H9 (cell line): ENCODE measurements around the gene SYNRG. TPM values are rescaled to one million over a fixed set of nuclear protein-coding genes. Genes with fewer than 3 reads are reported as not detected.

ENCODE experiments used
- DNase-seq: peaks from one replicate; pipeline ENCODE4 v3.0.0-alpha.2; 2017
- H2AFZ ChIP-seq: one replicate; pipeline ENCODE4 v1.6.1; 2013; ENCODE audit warnings: mild to moderate bottlenecking, low read length, control low read depth, moderate library complexity
- H2AK5ac ChIP-seq: 2 replicates; pipeline ENCODE4 v1.6.1; 2013; ENCODE audit warnings: low read length, control low read depth, mixed read lengths; ENCODE audit not compliant: insufficient read length
- H2BK120ac ChIP-seq: one replicate; pipeline ENCODE4 v1.6.1; 2013; ENCODE audit warnings: low read depth, mild to moderate bottlenecking, low read length, control low read depth, inconsistent platforms; ENCODE audit not compliant: poor library complexity, severe bottlenecking
- H2BK12ac ChIP-seq: 2 replicates; pipeline ENCODE4 v1.6.1; 2013; ENCODE audit warnings: low read length, control low read depth, mixed read lengths, low read depth; ENCODE audit not compliant: insufficient read length
- H2BK15ac ChIP-seq: 2 replicates; pipeline ENCODE4 v1.6.1; 2013; ENCODE audit warnings: low read depth, low read length, control low read depth
- H2BK20ac ChIP-seq: one replicate; pipeline ENCODE4 v1.6.1; 2013; ENCODE audit warnings: low read depth, mild to moderate bottlenecking, low read length, control low read depth, inconsistent platforms; ENCODE audit not compliant: poor library complexity, severe bottlenecking
- H2BK5ac ChIP-seq: 2 replicates; pipeline ENCODE4 v1.6.1; 2013; ENCODE audit warnings: low read length, control low read depth, mixed read lengths; ENCODE audit not compliant: insufficient read length
- H3K14ac ChIP-seq: 2 replicates; pipeline ENCODE4 v1.6.1; 2013; ENCODE audit warnings: low read length, control low read depth; ENCODE audit not compliant: insufficient read depth
- H3K18ac ChIP-seq: 2 replicates; pipeline ENCODE4 v1.6.1; 2013; ENCODE audit warnings: low read depth, mild to moderate bottlenecking, mixed read lengths, low read length, control low read depth; ENCODE audit not compliant: insufficient read length
- H3K23ac ChIP-seq: 2 replicates; pipeline ENCODE4 v1.6.1; 2013; ENCODE audit warnings: low read length, control low read depth, mixed read lengths, low read depth; ENCODE audit not compliant: insufficient read length
- H3K23me2 ChIP-seq: 2 replicates; pipeline ENCODE4 v1.6.1; 2013; ENCODE audit warnings: low read depth, mild to moderate bottlenecking, mixed read lengths, low read length, control low read depth; ENCODE audit not compliant: insufficient read length, poor library complexity, severe bottlenecking
- H3K27ac ChIP-seq: 2 replicates; pipeline ENCODE4 v1.5.1; 2013; ENCODE audit warnings: low read length, control low read depth, mixed read lengths, low read depth; ENCODE audit not compliant: insufficient read length
- H3K27me3 ChIP-seq: 2 replicates; pipeline ENCODE4 v1.6.1; 2013; ENCODE audit warnings: low read length, control low read depth, inconsistent platforms; ENCODE audit not compliant: insufficient read depth
- H3K4ac ChIP-seq: 2 replicates; pipeline ENCODE4 v1.6.1; 2013; ENCODE audit warnings: low read depth, mild to moderate bottlenecking, control low read depth, inconsistent platforms, low read length, moderate library complexity
- H3K4me1 ChIP-seq: 2 replicates; pipeline ENCODE4 v1.6.1; 2013; ENCODE audit warnings: low read length, control low read depth, inconsistent platforms; ENCODE audit not compliant: insufficient read depth
- H3K4me2 ChIP-seq: 2 replicates; pipeline ENCODE4 v1.6.1; 2013; ENCODE audit warnings: low read length, control low read depth, mixed read lengths; ENCODE audit not compliant: insufficient read length, insufficient read depth
- H3K56ac ChIP-seq: 2 replicates; pipeline ENCODE4 v1.6.1; 2013; ENCODE audit warnings: low read depth, mild to moderate bottlenecking, mixed read lengths, low read length, control low read depth; ENCODE audit not compliant: insufficient read length
- H3K79me1 ChIP-seq: 2 replicates; pipeline ENCODE4 v1.6.1; 2013; ENCODE audit warnings: low read depth, mild to moderate bottlenecking, moderate library complexity, low read length, control low read depth, inconsistent platforms; ENCODE audit not compliant: insufficient read depth, poor library complexity, severe bottlenecking
- H3K79me2 ChIP-seq: 2 replicates; pipeline ENCODE4 v1.6.1; 2013; ENCODE audit warnings: low read length, control low read depth, inconsistent platforms; ENCODE audit not compliant: insufficient read depth
- H3K9ac ChIP-seq: 2 replicates; pipeline ENCODE4 v1.6.1; 2013; ENCODE audit warnings: low read length, control low read depth, mixed read lengths; ENCODE audit not compliant: insufficient read length; ENCODE audit errors: extremely low read depth
- H3K9me3 ChIP-seq: one replicate; pipeline ENCODE4 v1.6.1; 2013; ENCODE audit warnings: low read depth, low read length, inconsistent platforms; ENCODE audit not compliant: control insufficient read depth
- H3T11ph ChIP-seq: one replicate; pipeline ENCODE4 v1.6.1; 2013; ENCODE audit warnings: mild to moderate bottlenecking, low read length, control low read depth, inconsistent platforms
- H4K20me1 ChIP-seq: one replicate; pipeline ENCODE4 v1.6.1; 2013; ENCODE audit not compliant: control insufficient read depth, insufficient read length, insufficient read depth
- H4K5ac ChIP-seq: 2 replicates; pipeline ENCODE4 v1.6.1; 2013; ENCODE audit warnings: low read depth, mild to moderate bottlenecking, mixed read lengths, low read length, control low read depth; ENCODE audit not compliant: insufficient read length
- H4K8ac ChIP-seq: replicated peaks from 2 replicates; pipeline ENCODE4 v1.6.1; 2013; ENCODE audit warnings: low read length, control low read depth, mixed read lengths, low read depth; ENCODE audit not compliant: insufficient read length
- H4K91ac ChIP-seq: 2 replicates; pipeline ENCODE4 v1.6.1; 2013; ENCODE audit warnings: low read depth, mild to moderate bottlenecking, moderate library complexity, mixed read lengths, low read length, control low read depth; ENCODE audit not compliant: insufficient read length
- H3K27ac Mint-ChIP-seq, 3 experiments: 2 replicates in 2 of 3; 3 replicates in 1 of 3; pipeline ENCODE4 v1.8.0; 2020 to 2021; ENCODE audit warnings: mixed read lengths in 3 of 3, mild to moderate bottlenecking in 1 of 3, moderate library complexity in 1 of 3
- H3K27me3 Mint-ChIP-seq: 2 replicates; pipeline ENCODE4 v1.8.0; 2021; ENCODE audit warnings: low read depth, mild to moderate bottlenecking, moderate library complexity, mixed read lengths
- H3K36me3 Mint-ChIP-seq, 3 experiments: 2 replicates in 2 of 3; 3 replicates in 1 of 3; pipeline ENCODE4 v1.8.0; 2020 to 2021; ENCODE audit warnings: low read depth in 3 of 3, mixed read lengths in 3 of 3; ENCODE audit not compliant: insufficient read depth in 1 of 3
- H3K4me1 Mint-ChIP-seq, 2 experiments: 2 replicates each; pipeline ENCODE4 v1.8.0; 2020; ENCODE audit warnings: mixed read lengths in 2 of 2
- H3K4me3 Mint-ChIP-seq, 2 experiments: 2 replicates in 1 of 2; 3 replicates in 1 of 2; pipeline ENCODE4 v1.8.0; 2020 to 2021; ENCODE audit warnings: mild to moderate bottlenecking in 2 of 2, mixed read lengths in 2 of 2, moderate library complexity in 1 of 2
- H3K9me3 Mint-ChIP-seq, 2 experiments: 2 replicates in 1 of 2; 3 replicates in 1 of 2; pipeline ENCODE4 v1.8.0; 2020; ENCODE audit warnings: mild to moderate bottlenecking in 2 of 2, mixed read lengths in 2 of 2, moderate library complexity in 1 of 2
- CTCF ChIP-seq: fragments of 200-600 bp; sonication (generic); conservative IDR thresholded peaks from 3 replicates; pipeline ENCODE4 v1.8.0; 2021; ENCODE audit warnings: antibody characterized with exemption, mild to moderate bottlenecking
- WGBS: extraction: QIAGEN DNeasy Blood & Tissue Kit; methylation state at CpG from one replicate; pipeline ENCODE4 v1.1.7; 2013; ENCODE audit warnings: missing lambda C conversion rate, low lambda C conversion rate, mixed read lengths; ENCODE audit not compliant: insufficient read length; ENCODE audit errors: extremely low coverage; 5-methylcytosine and 5-hydroxymethylcytosine counted together
- total RNA-seq: library from RNA; stranded (reverse); gene quantifications from 2 replicates; pipeline ENCODE4 v1.2.1, GENCODE V29; 2021

The SYNRG gene
- total RNA-seq, 1 experiment from 2014 or later, result 30.5 TPM

- no peak overlapping the region for H3K18ac ChIP-seq
- TF ChIP-seq CTCF, result no peak
- Mint-ChIP-seq H3K4me3 (no peak overlapping the region), H3K27me3 (no peaks in the 10 kb centered on the region), H3K4me1 (peaks cover 0 to 4% of the 10 kb centered on the region in 2 experiments; a peak in 2 of 4 replicates), H3K36me3 (peaks cover 2 to 49% (median 29%) of the 10 kb centered on the region in 3 experiments; a peak in 5 of 7 replicates), H3K27ac (no peak overlapping the region), H3K9me3 (no peaks in the 10 kb centered on the region)
- no peak overlapping the region for H2BK5ac ChIP-seq
- H3K4me1 ChIP-seq, result no peaks in the 10 kb centered on the region
- H4K91ac ChIP-seq, result no peak overlapping the region
- no peak overlapping the region for H3K23ac ChIP-seq
- no peak overlapping the region for H3K4ac ChIP-seq
- H3K79me1 ChIP-seq, result no peaks in the 10 kb centered on the region
- no peak overlapping the region for H2BK120ac ChIP-seq
- no peak overlapping the region for H2BK15ac ChIP-seq
- no peaks in the 10 kb centered on the region for H3K27me3 ChIP-seq
- no peak overlapping the region for H3K27ac ChIP-seq
- no peak overlapping the region for H3T11ph ChIP-seq
- H4K5ac ChIP-seq, result no peak overlapping the region
- no peak overlapping the region for H4K8ac ChIP-seq
- H3K9me3 ChIP-seq, result no peaks in the 10 kb centered on the region
- no peak for DNase-seq
- no peaks in the 10 kb centered on the region for H3K23me2 ChIP-seq
- H3K9ac ChIP-seq, result no peak overlapping the region
- no peak overlapping the region for H2BK12ac ChIP-seq
- no peak overlapping the region for H3K56ac ChIP-seq
- no peak overlapping the region for H2AFZ ChIP-seq
- H3K4me2 ChIP-seq, result no peak overlapping the region
- H3K79me2 ChIP-seq, result no peaks in the 10 kb centered on the region
- H3K14ac ChIP-seq, result no peak overlapping the region
- H2AK5ac ChIP-seq, result no peak overlapping the region
- no CpG with 5 or more reads among the region's 5 CpGs for WGBS
- no peaks in the 10 kb centered on the region for H4K20me1 ChIP-seq
- H2BK20ac ChIP-seq, result no peak overlapping the region
Measured at GRCh38 chr17:37614391-37614790, 5.2 kb upstream of the SYNRG start.
